GM19035 (cell line): ENCODE data around the gene ELAVL4.

Experiments used
- ATAC-seq: cut with Tn5 transposase; IDR thresholded peaks from one replicate; pipeline ENCODE4 v1.9.1; 2021; ENCODE audit not compliant: unreplicated experiment

Gene ELAVL4

GRCh38 chr1:50175719-50176639, 67.3 kb downstream of the ELAVL4 start:
- no peak for ATAC-seq

- ATAC-seq = no peak
Observed at GRCh38 chr1:50177994-50178393, 69.3 kb downstream of the ELAVL4 start.

DNA sequence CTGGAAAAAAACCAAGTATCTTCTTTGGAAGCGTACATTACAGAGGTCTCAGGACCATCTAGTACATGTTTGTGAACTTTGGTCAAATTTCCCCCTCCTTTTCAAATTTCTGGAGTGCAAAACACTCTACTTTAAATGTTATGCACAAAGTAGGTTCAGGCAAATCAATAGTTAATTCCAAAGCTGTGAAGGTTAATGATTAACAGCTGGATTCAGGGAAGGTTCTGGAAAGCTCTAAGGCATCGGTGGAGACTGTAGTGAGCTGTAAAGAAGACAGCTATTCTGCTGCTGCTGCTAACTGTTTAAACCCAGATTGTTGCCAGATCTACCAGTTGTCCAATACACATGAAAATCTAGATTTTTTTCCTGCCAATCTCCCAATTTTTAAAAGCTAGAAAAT, 70.9 kb downstream of the ELAVL4 start:
- ATAC-seq = no peak

- ATAC-seq = no peak
Observed at GRCh38 chr1:50180367-50180766, 71.6 kb downstream of the ELAVL4 start.

- no peak for ATAC-seq
Observed at GRCh38 chr1:50181027-50181663, 72.4 kb downstream of the ELAVL4 start.

DNA sequence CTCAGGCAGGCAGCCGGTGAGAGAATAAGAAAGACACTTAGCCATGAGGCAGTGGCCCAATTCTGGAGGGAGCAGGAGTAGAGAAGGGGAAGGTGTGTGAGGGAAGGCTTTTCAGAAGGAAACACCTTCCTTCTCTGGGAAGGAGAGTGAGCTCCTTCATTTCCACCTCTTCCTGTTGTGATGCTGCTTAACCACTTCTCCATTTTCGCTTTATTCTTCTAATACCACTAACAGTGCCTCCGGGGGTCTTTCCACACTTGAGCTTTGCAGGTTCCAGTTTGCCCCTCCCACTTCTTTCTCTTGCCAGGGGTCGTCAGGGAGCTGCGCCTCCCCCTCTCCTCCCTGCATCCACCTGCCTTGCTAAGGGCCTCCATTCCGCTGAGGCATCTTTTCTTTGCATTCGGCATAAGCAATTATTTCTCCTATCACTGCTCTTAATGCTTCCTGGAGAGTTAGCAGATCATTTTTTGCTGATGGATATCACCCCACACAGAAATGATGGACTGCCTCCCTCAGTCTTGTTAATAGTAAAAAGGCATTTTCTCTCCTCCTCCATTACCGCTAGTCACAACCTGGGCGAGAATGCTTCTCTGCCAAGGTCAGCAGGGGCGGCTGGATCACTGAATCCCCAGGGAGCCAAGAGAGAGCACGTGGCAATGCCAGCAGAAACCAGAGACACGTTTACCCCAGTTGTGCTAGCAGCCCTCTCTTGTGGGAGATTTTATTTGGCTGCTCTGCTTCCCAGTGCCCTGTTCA, 74.8 kb downstream of the ELAVL4 start:
- no peak for ATAC-seq

GRCh38 chr1:50189369-50189768, 80.6 kb downstream of the ELAVL4 start:
- ATAC-seq = no peak

DNA sequence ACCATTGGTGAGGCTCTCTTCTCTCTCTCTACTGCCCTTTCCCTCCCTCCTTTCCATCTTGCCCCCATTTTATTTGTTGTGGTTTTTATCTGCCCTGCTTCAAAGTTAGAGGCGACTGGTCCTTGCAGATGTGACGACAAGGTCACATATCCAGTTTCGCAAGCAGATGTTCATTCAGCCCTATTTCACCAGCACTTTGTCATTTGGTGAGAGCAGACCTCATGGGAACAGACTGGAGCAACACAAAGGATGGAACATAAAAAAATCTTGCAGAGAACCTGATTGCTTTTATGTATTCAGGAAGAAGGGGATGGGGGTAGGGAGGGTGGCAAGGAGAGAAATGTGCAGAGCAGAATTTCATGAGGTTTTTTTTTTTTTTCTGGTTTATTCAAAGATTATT, 84.3 kb downstream of the ELAVL4 start:
- ATAC-seq = no peak

DNA sequence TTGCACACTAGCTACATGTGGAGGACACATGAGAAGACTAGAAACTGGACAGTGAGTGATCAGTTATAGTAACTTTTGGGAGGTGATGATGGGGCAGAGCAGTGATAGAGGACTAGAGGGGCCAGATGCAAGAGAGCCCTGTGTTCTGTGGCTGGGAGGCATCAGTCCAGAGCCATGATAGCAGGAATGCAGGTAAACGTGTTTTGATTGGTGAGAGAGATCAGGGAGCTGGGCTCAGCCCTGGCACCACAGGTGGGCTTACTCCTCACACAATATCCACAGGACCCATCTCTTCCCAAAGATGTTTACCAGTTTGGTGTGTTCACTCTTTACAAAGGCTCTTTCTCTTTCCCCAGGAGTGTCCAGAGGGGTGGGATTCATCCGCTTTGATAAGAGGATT, 86.5 kb downstream of the ELAVL4 start:
- no peak for ATAC-seq

- no peak for ATAC-seq
Observed at GRCh38 chr1:50196081-50196480, 87.4 kb downstream of the ELAVL4 start.

DNA sequence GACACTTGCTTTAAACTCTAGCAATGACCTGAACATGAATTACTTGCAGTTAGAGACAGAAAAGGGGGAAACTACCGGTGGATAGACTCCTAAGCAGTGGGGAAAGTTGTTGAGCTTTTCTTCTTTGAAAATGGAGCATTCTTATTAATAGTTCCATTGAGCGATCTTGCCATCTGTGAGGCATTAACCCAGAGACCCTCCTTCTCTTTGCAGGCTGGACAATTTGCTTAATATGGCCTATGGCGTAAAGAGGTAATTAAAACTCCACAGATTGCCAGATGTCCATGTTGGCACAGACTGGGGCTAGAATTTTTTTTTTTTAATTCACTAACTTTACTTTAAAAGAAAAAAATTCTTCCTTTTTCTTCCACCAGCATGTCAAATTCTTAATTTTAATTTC, 88.5 kb downstream of the ELAVL4 start:
- ATAC-seq = no peak

DNA sequence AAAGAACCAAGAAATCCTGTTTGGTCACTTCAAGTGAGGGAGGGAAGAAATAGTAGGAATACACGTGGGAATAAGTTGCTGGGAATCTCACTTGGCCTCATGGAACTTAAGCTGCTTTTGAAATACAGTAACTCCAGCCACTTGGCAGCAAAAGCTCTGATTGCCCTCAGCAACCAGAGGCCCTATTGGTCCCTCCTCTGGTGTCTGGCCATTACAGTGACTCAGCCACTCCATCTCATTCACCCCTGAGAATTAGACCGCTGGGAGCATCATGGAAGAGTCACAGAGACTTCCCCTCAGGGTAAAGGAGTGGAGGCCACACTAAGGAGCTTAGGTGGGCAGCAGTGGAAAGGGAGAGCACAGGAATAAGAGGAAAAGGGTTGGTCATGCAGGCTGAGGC, 99.6 kb downstream of the ELAVL4 start:
- ATAC-seq = no peak

GRCh38 chr1:50208756-50209155, 100.0 kb downstream of the ELAVL4 start:
- no peak for ATAC-seq

DNA sequence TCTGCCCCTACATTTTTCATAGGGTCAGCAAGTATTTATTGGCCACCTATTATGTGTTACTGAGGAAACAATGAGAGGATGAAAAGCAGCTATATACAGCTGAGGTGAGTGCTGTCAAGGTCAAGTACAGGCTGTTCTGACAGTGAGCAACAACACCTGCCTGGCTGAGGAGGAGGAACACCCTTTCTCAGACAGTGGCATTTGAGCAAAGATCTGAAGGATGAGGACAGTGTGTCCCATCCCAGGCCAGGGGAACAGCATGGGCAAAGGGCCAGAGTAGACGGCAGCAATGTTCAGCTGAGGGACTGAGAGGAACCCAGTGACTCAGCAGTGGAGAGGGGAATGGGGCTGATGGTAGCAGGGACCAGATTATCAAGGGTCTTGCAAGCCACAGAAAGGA, 101.0 kb downstream of the ELAVL4 start:
- no peak for ATAC-seq

DNA sequence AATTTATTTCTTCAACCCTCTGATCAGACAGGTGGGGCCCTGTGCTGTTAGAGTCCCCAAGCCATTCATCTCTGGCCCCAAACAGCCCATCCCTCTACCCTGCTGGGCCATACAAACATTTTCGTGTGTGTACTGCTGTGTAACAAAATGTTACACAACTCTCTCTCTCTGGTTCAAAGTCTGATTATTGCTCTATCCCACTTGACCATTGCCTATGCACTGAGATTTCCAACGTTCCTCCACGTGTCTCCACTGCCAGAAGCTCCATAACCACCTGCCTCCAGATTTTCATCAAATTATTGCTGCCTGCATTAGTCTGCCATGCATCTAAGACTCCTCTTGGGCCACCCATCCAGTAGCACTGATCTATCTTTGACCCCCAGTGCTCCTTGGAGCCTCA, 104.8 kb downstream of the ELAVL4 start:
- no peak for ATAC-seq

DNA sequence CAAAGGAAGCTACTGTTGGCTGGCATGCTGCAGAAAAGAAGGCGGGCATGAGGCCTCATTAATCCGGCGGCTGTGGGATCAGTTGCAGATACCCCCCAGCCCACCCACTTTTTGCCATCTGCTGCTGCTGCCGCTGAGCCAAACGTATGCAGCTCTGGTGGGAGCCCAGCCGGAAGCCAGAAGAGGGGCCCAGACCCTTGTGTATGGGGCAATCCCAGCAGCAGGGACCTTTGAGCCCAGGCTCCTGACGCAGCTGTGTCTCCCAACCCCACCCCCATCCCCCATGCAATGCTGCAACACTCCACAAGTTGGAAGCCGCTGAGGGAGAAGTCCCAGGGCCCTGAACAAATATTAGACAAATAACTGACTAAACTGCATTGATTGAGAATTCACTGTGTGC, 106.0 kb downstream of the ELAVL4 start:
- no peak for ATAC-seq

DNA sequence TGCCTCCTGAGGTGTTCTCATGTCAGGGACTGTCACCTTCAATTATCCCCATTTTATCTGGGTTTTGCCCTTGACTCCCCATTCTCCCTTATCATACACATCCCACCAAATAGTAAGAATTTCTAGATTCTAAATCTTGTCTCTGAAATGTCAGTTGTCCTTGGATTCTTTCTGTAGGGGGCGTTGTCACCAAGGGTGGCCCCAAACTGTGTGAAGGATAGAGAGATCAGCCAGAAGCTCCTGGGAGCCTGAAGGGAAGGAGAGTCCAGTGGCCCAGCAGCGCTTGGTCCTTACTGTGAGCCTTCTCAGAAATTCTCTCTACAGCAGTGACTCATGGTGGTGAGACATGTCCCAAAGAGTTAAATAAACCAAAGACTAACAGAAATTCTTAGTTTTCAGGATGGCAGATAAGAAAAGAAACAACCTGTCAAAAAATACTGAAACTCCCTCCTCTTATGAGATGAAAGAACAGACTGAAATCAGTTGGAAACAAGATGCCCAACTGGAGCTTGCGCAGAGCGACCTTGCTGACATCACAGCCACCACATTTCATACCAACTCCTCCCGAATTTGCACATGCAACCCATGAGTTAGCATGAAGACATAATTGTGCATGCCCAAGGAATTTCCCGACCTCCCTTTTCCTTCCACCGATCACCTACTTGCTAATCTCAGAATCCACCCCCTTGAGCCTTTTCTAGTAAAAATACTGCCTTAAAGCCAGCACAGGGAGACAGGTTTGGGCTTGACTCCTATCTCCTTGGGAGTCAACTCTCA, 109.8 kb downstream of the ELAVL4 start:
- no peak for ATAC-seq

DNA sequence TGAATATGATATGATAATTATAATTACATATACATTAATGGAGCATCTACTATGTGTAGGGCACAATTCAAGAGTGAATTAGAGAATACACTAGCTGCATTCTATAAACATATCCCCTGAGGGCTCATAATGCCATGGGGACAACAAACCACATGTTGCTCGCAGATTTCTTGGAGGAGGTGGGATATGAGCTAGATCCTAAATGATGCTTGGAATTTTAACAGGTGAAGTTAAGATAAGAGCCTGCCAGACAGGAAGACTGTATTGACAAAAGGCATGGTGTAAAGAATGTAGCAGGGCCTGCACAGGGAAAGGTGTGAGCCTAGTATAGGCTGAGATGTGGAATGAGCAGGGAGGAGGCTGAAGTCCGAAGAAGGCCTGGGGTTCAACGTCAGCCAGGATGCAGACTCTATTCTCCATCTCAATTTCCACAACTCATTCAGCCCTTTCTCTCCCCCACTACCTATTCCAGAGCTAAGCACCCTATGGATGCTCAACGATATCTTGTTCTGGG, 120.2 kb downstream of the ELAVL4 start:
- ATAC-seq = no peak

GRCh38 chr1:50231209-50231608, 122.5 kb downstream of the ELAVL4 start:
- no peak for ATAC-seq

GRCh38 chr1:50232336-50232735, 123.6 kb downstream of the ELAVL4 start:
- no peak for ATAC-seq

DNA sequence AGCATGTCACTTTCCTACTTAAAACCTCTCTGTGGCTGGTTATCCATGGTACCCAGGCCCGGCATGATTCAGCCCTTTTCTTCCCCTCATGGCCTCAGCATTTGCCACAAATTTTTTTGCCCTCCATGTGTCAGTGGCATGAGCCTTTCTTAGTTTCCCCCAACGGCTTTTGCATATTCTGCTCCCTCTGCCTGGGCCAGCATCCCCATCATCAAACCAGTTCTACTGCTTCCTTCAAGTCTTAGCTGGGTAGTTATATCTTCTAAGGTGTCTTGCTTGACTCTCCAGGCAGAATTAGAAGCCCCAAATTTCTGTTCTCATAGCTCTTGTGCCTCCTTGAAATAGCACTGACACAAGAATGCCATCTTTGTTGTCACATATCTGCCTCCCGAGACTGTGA, 127.9 kb downstream of the ELAVL4 start:
- no peak for ATAC-seq
